NCI-H2107 treated with DMSO at 0.1 percent for 48 hours (cell line): Measurements from ENCODE around the gene PRPF8.
A peak's percentile ranks its signal among the peaks of the same experiment; 100 is the strongest.
"Not testable (repeated sequence)": the region's sequence is repeated elsewhere in the genome, so short reads cannot be mapped to it uniquely, and the experiment has no call there.

ENCODE experiments used
- DNase-seq: peaks from one replicate; lab custom pipeline; 2025; ENCODE audit not compliant: unreplicated experiment; lab: John Stamatoyannopoulos, UW

Gene PRPF8

GRCh38 chr17:1684378-1685189 lies at the start of gene PRPF8:
PRPF8 (minus strand) TSS chr17:1684867; CDS start chr17:1684571, 296 bp downstream.
- DNase-seq: peak; percentile 87

- no peak for DNase-seq
Measured at GRCh38 chr17:1733759-1734158, 49.1 kb upstream of the PRPF8 start.

- no peak for DNase-seq
Measured at GRCh38 chr17:1732833-1733321, 48.2 kb upstream of the PRPF8 start.

GRCh38 chr17:1732241-1732832 lies 47.7 kb upstream of the PRPF8 start:
- no peak for DNase-seq

GRCh38 chr17:1731194-1731506 lies 46.5 kb upstream of the PRPF8 start:
- DNase-seq: no peak

- no peak for DNase-seq
Measured at GRCh38 chr17:1730326-1731193, 45.9 kb upstream of the PRPF8 start.

GRCh38 chr17:1729966-1730325 lies 45.3 kb upstream of the PRPF8 start:
- no peak for DNase-seq

GRCh38 chr17:1727876-1728630 lies 43.4 kb upstream of the PRPF8 start:
- no peak for DNase-seq

GRCh38 chr17:1727258-1727789 lies 42.7 kb upstream of the PRPF8 start:
- no peak for DNase-seq

- no peak for DNase-seq
Measured at GRCh38 chr17:1726626-1727257, 42.1 kb upstream of the PRPF8 start.

GRCh38 chr17:1725642-1726511 lies 41.2 kb upstream of the PRPF8 start:
- no peak for DNase-seq

- DNase-seq: no peak
Measured at GRCh38 chr17:1724869-1725641, 40.4 kb upstream of the PRPF8 start.

GRCh38 chr17:1724351-1724868 lies 39.7 kb upstream of the PRPF8 start, which contains the start of gene WDR81:
WDR81 (plus strand) TSS chr17:1724704; CDS start chr17:1724960, 256 bp downstream.
- no peak for DNase-seq

- not testable (repeated sequence) for DNase-seq
Measured at GRCh38 chr17:1722022-1722421, 37.4 kb upstream of the PRPF8 start.

GRCh38 chr17:1720856-1721386 lies 36.3 kb upstream of the PRPF8 start:
- DNase-seq: no peak

- DNase-seq: no peak
Measured at GRCh38 chr17:1718362-1719165, 33.9 kb upstream of the PRPF8 start.
